DND-41 (cell line): ENCODE results near the gene MYH14.

Experiments used
- CTCF ChIP-seq: IDR thresholded peaks from 2 replicates; pipeline ENCODE4 v1.5.1; 2012; ENCODE audit warnings: borderline replicate concordance, low read length, moderate library complexity, mild to moderate bottlenecking; ENCODE audit not compliant: poor library complexity, severe bottlenecking; ENCODE audit errors: extremely low read depth
- EZH2 ChIP-seq: IDR thresholded peaks from 3 replicates; pipeline ENCODE4 v1.6.1; 2012; ENCODE audit warnings: borderline replicate concordance, low read depth, mild to moderate bottlenecking, moderate library complexity, low read length, inconsistent platforms; ENCODE audit not compliant: severe bottlenecking

- TF ChIP-seq CTCF, result no peak
- TF ChIP-seq EZH2, result no peak
These were observed 76.7 kb downstream of the MYH14 start for GRCh38 chr19:50280074-50280473.
